SHP77 (cell line): Measurements from ENCODE around the gene PPP2R2B.
"Not testable (repeated sequence)": the region's sequence is repeated elsewhere in the genome, so short reads cannot be mapped to it uniquely, and the experiment has no call there.

Source experiments
- DNase-seq, 2 experiments: peaks; one replicate each; lab custom pipeline; 2025; lab: John Stamatoyannopoulos, UW

PPP2R2B gene

GRCh38 chr5:146600376-146600775 is 278.2 kb downstream of the PPP2R2B start:
- DNase-seq, result no peak

- no peak for DNase-seq
Observed at GRCh38 chr5:146599261-146599660, 279.3 kb downstream of the PPP2R2B start.

GRCh38 chr5:146595088-146595487 is 283.5 kb downstream of the PPP2R2B start:
- DNase-seq, result no peak

- no peak for DNase-seq
Observed at GRCh38 chr5:146592352-146592751, 286.2 kb downstream of the PPP2R2B start.

GRCh38 chr5:146589028-146589345 is 289.6 kb downstream of the PPP2R2B start:
- no peak for DNase-seq

- DNase-seq, result no peak
Observed at GRCh38 chr5:146588331-146589027, 290.1 kb downstream of the PPP2R2B start.

GRCh38 chr5:146586752-146587151 is 291.8 kb downstream of the PPP2R2B start:
- no peak for DNase-seq

- no peak for DNase-seq
Observed at GRCh38 chr5:146584750-146585149, 293.8 kb downstream of the PPP2R2B start.

GRCh38 chr5:146582051-146582596 is 296.4 kb downstream of the PPP2R2B start:
- DNase-seq, result no peak

- no peak for DNase-seq
Observed at GRCh38 chr5:146580237-146580636, 298.3 kb downstream of the PPP2R2B start.

GRCh38 chr5:146574713-146575112 is 303.8 kb downstream of the PPP2R2B start:
- DNase-seq, result no peak

- no peak for DNase-seq
Observed at GRCh38 chr5:146568161-146568560, 310.4 kb downstream of the PPP2R2B start.

- DNase-seq, result peak; percentile 73 to 87
Observed at GRCh38 chr5:146565764-146566367, 312.7 kb downstream of the PPP2R2B start.

- DNase-seq, result no peak
Observed at GRCh38 chr5:146564007-146564762, 314.4 kb downstream of the PPP2R2B start.

GRCh38 chr5:146562461-146562860 is 316.1 kb downstream of the PPP2R2B start:
- DNase-seq, result no peak

- no peak for DNase-seq
Observed at GRCh38 chr5:146561711-146562110, 316.8 kb downstream of the PPP2R2B start.

GRCh38 chr5:146560205-146560812 is 318.2 kb downstream of the PPP2R2B start:
- no peak for DNase-seq

- not testable (repeated sequence) for DNase-seq
Observed at GRCh38 chr5:146556884-146557283, 321.7 kb downstream of the PPP2R2B start.

GRCh38 chr5:146553446-146553845 is 325.1 kb downstream of the PPP2R2B start:
- no peak for DNase-seq

GRCh38 chr5:146549615-146550014 is 328.9 kb downstream of the PPP2R2B start:
- DNase-seq, result no peak

GRCh38 chr5:146548781-146549449 is 329.6 kb downstream of the PPP2R2B start:
- no peak for DNase-seq

- DNase-seq, result no peak
Observed at GRCh38 chr5:146544232-146544631, 334.3 kb downstream of the PPP2R2B start.
